Inflammatory macrophage treated with lipopolysaccharide for 4 hours (primary cell): ENCODE measurements around the gene CDC42BPG.

Source experiments
- DNase-seq: peaks from one replicate; pipeline ENCODE4 v3.0.0-alpha.2; 2020

CDC42BPG gene

DNA sequence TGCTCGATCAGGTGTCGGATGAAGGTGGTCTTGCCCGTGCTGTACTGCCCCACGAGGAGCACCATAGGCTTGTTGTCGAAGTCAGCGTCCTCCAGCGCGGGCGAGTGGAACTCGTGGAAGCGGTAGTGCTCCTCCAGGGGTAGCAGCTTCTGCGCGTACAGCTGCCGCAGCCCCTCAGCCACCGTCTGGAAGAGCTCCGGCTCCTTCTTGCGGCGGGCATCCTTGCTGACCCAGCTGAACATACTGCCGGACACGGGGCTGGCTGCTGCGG is 33.7 kb upstream of the CDC42BPG start:
- DNase-seq: no peak

DNA sequence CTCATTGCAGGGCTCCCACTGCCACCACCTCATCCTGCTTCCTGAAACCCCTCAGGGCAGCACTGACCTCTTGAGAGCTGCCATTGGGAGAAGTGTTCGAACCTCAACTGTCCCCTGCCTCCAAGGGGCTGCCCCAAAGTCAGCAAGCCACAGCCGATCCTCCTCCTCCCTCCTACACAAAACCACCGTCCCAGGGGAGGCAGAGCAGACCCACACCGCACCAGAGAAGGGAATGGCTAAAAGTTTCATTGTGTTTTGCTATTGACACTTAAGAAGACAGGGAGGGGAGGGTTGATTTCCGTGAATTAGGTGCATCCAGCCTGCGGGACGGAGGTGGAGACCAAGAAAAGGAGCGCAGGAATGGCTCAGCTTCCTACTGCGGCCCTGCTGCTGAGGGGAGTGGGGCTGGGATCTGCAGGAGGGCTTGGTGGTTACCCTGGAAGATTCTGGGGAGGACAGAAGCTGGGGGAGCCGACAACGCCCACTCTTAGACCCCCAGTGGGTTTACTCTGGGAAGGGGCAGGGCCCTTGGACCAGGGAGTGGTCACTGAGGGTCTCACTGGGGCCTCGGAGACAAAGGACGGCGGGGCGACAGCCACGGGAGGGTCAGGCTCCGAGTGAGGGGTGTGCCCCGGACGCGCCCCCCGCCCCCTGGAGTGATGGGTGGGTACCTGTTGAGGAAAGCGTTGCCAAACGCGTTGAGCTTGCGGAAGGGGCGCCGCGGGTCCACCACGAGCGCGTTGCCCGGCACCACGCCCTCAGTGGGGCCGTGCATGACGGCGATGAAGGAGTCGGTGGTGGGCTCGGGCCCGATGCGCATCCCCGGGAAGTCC is 33.2 kb upstream of the CDC42BPG start:
- DNase-seq: peak; percentile 57

DNA sequence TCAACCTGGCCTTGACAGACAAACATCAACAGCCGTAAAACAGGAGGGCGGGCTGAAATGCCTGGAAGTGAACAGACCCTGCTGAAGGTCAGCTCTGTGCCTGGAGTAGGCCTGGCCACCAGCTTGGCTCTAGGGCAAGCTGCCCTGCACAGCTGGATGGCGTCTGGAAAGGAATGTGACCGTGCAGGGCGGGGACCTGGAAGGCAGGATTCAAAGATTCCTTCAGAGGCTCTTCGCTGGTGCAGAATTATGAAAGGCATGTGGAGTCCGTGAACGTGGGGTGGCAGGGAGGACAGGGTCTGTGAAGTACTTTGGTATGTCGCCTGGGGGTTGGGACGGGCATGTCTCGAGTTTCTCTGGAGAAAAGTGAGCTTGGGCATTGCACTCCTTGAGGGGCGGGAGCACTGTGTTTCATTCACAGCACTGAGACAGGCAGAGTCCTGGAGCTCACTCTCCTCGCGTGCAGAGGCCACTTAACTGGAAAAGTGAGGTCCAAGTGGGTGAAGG is 32.4 kb upstream of the CDC42BPG start:
- DNase-seq: no peak

DNA sequence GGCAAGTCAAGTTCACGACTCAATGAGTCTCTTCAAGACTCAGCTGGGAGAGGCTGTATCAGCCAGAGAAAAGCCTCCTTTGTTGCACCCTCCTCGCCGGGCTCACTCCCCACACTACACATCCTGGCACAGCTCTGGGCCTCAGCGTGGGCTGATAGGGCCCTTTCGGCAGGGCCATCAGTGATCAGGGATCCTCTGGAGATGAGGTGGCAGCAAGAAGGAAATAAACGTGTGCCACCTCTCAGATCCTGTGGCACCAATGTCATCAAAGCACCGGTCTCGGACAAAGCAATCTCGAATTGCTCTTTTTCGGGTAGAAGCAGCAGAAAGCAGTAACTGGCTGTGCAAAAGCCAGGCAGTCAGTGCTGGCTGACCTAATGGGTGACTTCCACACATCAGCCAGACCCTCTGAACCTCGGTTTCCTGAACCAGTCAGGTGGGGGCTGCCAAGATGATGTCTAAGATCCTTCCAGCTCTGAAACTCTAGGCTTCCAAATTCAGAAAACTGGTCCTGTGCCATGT is 31.8 kb upstream of the CDC42BPG start:
- no peak for DNase-seq

DNA sequence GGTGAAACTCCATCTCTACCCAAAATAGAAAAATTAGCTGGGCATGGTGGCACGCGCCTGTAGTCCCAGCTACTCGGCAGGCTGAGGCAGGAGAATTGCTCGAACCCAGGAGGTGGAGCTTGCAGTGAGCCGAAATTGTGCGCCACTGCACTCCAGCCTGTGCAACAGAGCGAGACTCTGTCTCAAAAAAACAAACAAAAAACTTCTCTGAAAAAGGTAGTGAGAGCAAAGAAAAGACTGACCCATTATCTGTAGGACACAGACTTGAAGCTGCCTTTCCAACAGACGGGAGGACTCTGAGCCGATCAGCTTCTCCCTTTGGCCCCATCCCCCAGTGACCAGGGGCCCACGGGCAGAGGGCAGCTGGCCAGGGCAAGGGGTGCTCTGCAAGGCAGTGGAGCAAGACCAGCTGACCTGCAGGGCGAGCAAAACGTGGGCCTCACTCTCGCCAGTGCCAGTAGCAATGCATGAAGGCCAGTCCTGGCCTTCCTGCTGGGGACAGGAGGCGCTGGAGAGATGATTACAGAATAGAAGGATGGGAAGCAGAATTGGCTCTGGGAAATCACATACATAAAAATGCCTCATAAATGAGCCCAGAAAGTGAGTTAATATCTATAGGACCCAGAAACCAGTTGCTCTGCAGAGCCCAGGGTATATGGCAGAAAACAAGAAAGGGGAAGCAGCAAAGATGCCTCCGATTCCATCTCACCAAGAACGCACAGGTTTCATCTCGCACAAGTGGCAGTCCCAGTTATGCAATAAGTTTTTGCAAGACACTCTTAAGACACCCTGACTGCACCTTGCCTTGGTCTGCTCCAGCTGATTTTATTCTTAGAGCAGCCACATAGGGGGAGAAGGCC is 31.1 kb upstream of the CDC42BPG start:
- peak; percentile 46 for DNase-seq

DNA sequence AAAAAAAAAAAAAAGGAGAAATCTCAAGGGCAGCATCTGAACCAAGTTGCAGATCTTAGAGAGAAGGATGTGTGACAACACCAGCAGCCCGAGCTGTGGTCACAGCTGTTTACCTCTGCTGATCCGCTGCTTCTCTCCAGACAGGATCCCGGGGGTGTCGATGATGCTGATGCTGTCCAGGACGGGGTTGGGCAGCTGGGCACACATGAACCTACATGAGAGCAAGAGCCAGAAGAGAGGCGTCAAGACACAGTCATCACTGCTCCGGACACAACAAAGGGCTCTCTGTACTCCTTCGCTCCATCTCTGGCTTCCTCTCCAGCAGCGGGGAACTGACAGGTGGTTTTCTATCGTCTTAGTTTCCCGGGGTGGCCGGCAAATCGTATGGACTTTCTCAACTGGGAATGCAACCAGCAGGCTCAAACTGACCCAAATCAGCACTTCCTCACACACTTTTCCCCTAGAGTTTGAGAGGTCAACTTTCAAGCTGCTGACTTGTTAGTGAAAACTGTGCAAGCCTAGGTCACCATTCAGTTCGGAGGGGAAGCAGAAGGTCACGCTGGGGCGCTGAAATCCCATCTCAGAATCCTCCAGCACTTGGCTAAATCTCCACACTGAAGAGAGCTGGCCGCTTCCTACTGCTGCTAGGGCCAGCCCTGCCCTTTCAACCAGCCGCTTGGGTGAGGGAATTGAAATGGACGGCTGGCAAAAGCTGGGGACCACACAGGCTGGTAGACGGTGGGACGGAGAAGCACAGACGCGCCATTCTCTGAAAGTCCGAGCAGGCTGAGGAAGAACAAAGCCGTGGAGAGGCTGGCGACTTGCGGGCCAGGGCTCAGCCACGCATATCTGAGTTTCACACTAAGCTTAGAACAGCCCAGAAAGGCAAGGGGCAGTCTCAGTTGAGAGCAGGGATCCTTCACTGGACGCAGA is 30.1 kb upstream of the CDC42BPG start:
- peak; percentile 44 for DNase-seq

DNA sequence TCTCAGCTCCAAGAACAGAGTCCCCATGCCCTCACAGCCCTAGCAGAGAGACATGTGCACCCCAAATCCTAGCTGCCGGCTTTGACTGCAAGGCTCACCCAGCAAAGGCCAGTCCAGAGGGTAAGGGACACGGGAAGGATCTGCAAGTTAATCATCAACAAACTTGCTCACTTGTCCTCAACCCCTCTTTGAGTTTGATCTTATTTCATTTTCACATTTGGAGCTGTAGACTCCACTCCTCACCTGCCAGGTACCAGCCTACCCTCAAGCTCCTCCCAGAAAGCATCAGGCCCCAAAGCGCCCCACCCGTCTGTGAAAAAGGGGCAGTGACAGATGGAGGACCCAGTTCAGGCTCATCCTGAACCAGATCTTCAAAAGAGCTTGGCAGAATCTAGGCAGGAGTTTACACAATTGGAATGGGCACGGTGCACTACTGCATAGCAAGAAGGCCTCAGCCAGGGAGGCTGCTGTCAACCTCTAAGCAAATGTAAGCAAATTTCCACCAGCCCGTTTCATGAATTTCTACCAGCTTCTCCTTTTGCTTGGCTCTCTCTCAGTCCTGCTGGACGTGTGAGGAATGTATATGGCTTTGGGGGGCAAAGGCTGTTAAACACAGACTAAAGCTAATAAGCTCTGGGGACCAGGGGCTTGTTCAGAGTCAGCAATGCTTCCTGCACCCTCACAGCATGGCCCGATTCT is 28.5 kb upstream of the CDC42BPG start:
- no peak for DNase-seq

- DNase-seq: no peak
Measured at GRCh38 chr11:64871492-64871891, 27.0 kb upstream of the CDC42BPG start.

GRCh38 chr11:64870893-64871466 is 26.5 kb upstream of the CDC42BPG start:
- no peak for DNase-seq

- peak; percentile 90 for DNase-seq
Measured at GRCh38 chr11:64870176-64870892, 25.9 kb upstream of the CDC42BPG start.

DNA sequence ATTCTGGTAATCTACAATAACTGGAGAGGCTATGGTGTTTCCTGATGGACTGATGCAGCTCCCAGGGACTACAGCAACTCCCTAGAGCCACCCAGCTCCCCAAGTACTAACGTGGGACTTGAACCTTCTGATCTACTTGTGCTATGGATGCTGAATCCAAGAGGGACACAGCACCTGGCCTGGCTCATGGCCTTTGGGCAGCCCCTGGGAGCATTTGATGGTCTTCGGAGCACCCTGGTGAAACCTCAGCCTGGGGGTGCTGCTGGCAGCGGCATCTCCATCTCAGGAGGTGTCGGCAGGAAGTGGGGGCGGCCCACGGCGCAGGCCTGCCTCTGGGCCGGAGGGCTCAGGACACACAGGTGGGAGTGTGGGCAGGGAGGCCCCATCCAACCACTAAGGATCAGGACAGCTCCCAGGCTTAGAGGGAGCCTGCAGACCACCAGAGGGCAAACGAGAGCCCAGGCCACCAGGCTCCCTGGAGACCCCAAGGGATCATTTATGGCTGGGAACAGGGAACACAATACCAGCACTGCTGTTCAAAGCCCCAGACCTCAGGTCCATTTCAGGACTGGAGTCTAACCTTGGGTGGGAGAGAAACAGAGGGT is 25.2 kb upstream of the CDC42BPG start:
- no peak for DNase-seq

- DNase-seq: peak; percentile 81
Measured at GRCh38 chr11:64868904-64869570, 24.6 kb upstream of the CDC42BPG start.

DNA sequence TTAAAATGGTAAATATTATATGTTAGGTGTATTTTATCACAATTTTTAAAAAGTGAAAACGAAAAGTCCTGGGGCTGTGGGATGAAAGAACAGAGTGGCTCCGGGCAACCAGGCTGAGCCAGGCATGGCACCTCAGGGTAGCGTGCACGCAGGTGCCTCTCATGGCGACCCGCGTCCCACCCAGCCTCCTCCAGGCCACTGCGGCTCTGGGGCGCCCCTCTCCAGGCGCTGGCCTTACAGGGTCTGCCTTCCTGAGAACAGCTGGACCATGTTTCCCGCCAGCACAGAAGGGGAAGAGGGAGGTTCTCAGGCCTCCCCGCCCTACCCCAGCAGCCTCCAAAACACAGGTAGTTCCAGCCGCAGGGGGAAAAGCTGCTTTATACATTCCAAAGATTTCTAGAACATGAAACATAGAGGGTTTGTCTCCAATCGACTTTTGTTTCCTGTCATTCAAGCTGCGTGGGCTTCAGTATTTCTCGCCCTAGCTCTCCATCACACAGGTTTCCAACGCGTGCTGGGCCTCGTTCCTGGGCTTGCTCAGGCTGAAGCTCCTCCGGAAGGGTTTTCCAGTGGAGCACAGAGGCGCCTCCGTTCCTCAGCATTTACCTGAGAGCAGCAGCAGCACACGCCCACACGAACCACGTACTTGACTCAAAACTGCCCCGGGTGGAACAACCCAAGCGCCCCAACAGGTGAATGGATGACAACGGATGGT is 23.5 kb upstream of the CDC42BPG start:
- DNase-seq: no peak

DNA sequence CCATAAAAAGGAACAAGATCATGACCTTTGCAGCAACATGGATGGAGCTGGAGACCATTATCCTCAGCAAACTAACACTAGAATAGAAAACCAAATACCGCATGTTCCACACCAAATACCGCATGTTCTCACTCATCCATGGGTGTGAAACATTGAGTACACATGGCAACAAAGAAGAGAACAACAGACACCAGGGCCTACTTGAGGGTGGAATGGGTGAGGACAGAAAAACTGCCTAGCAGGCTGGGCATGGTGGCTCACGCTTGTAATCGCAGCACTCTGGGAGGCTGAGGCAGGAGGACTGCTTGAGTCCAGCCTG is 21.7 kb upstream of the CDC42BPG start:
- no peak for DNase-seq

GRCh38 chr11:64865286-64866172 is 21.1 kb upstream of the CDC42BPG start:
- DNase-seq: peak; percentile 95

DNA sequence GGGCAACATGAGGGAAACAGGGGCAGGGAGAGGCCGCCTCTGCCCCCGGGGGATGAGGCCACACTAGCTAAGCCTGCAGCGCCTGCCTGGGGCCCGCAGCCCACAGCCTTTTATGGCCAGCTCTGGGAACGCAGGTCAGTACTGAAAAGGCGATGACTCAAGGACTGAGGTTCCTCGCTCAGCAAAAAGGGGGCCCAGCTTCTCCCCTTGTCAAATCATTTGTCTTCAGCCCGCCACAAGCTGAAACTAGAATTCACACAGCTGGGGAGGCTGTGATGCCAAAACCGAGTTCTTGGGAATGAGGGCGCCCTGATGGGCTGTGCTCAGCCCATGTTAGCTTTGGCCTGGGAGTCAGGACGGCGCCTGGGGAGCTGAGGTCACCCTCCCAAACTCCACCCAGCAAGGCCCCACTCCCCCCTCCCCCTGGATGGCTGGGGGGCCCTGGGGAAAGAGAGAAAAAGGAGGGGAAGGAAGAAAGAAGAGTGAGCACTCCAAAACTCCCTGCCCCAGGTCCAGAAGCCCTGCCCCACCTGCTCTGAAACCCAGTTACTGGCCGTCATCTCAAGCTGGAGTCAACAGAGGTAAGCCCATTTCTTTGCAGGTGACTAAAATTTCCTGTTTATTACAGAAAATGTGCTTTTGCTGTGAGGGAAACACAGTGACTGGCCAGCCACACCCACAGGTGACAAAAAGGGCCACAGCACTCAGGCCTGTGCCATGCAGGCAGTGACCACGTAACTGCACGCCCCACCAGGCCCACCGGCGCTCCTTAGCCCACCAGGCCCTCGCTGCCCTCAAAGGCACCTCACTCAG is 20.2 kb upstream of the CDC42BPG start:
- no peak for DNase-seq

DNA sequence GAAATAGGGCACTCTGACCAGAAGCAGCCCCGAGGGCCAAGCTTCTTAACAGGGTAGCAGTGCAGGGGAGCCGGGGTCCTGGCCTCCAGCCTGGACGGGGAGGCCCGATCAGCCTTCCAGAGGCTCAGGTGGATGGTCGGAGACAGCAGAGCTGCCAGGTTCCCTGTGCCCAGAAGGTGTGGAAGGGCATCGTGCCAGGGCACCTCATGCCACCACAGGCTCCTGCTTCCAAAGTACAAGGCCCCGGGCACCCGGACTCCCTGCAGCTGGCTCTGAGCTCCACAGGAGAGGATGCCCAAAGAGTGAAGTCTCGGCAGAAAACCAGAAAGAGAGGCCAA is 19.7 kb upstream of the CDC42BPG start:
- no peak for DNase-seq
